ENCODE results near the gene DNAH10.

GRCh38 chr12:123859035-123859434 is 96.9 kb downstream of the DNAH10 start:
- TF ChIP-seq CTCF (IDR thresholded peaks at IDR 0.05) (no peak), ZNF121 (CRISPR knock-in tag; IDR thresholded peaks at IDR 0.05) (no peak), SMAD4 (CRISPR knock-in tag; IDR thresholded peaks at IDR 0.05) (no peak), ZNF219 (CRISPR knock-in tag; IDR thresholded peaks at IDR 0.05; ENCODE audit: borderline replicate concordance) (no peak), CREM (CRISPR knock-in tag; IDR thresholded peaks at IDR 0.05) (no peak), NFYB (CRISPR knock-in tag; conservative IDR thresholded peaks at IDR 0.05; ENCODE audit: low read depth) (no peak), ZNF512 (CRISPR knock-in tag; IDR thresholded peaks at IDR 0.05; ENCODE audit: borderline replicate concordance) (no peak), GABPB1 (CRISPR knock-in tag; IDR thresholded peaks at IDR 0.05) (no peak), MAX (CRISPR knock-in tag; IDR thresholded peaks at IDR 0.05) (no peak), ZNF671 (CRISPR knock-in tag; IDR thresholded peaks at IDR 0.05) (no peak), MYBL2 (CRISPR knock-in tag; IDR thresholded peaks at IDR 0.05) (no peak), MLX (CRISPR knock-in tag; IDR thresholded peaks at IDR 0.05) (no peak)
- TF ChIP-seq, protein P1, sequence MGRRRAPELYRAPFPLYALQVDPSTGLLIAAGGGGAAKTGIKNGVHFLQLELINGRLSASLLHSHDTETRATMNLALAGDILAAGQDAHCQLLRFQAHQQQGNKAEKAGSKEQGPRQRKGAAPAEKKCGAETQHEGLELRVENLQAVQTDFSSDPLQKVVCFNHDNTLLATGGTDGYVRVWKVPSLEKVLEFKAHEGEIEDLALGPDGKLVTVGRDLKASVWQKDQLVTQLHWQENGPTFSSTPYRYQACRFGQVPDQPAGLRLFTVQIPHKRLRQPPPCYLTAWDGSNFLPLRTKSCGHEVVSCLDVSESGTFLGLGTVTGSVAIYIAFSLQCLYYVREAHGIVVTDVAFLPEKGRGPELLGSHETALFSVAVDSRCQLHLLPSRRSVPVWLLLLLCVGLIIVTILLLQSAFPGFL (CRISPR knock-in tag; IDR thresholded peaks at IDR 0.05; ENCODE audit: borderline replicate concordance) = no peak
- TF ChIP-seq, protein P2, sequence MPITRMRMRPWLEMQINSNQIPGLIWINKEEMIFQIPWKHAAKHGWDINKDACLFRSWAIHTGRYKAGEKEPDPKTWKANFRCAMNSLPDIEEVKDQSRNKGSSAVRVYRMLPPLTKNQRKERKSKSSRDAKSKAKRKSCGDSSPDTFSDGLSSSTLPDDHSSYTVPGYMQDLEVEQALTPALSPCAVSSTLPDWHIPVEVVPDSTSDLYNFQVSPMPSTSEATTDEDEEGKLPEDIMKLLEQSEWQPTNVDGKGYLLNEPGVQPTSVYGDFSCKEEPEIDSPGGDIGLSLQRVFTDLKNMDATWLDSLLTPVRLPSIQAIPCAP (CRISPR knock-in tag; IDR thresholded peaks at IDR 0.05) = no peak
